Osteoblast (primary cell): Measurements from ENCODE around the gene GMEB1. TPM values are rescaled to one million over a fixed set of nuclear protein-coding genes. Genes with fewer than 3 reads are reported as not detected.

Experiments
- DNase-seq: peaks from one replicate; pipeline ENCODE4 v3.0.0; 2011; ENCODE audit warnings: low spot score, mixed read lengths; ENCODE audit not compliant: insufficient read length; ENCODE audit errors: missing footprints
- H2AFZ ChIP-seq: 2 replicates; pipeline ENCODE4 v1.6.0; 2011; ENCODE audit warnings: mild to moderate bottlenecking, low read length
- H3K27ac ChIP-seq: 2 replicates; pipeline ENCODE4 v1.5.1; 2011; ENCODE audit warnings: mild to moderate bottlenecking, low read depth, low read length, moderate library complexity
- H3K27me3 ChIP-seq: 2 replicates; pipeline ENCODE4 v1.6.0; 2012; ENCODE audit warnings: mild to moderate bottlenecking, control low read depth, inconsistent platforms, low read length, moderate library complexity; ENCODE audit not compliant: insufficient read depth
- H3K36me3 ChIP-seq: 2 replicates; pipeline ENCODE4 v1.5.1; 2011; ENCODE audit warnings: mild to moderate bottlenecking, low read length, control low read depth, moderate library complexity; ENCODE audit not compliant: insufficient read depth
- H3K4me1 ChIP-seq: 2 replicates; pipeline ENCODE4 v1.5.1; 2011; ENCODE audit warnings: mild to moderate bottlenecking, low read length, control low read depth, moderate library complexity; ENCODE audit not compliant: insufficient read depth
- H3K4me2 ChIP-seq: 2 replicates; pipeline ENCODE4 v1.6.0; 2011; ENCODE audit warnings: mild to moderate bottlenecking, low read length; ENCODE audit not compliant: insufficient read depth
- H3K4me3 ChIP-seq: fragments of 200-600 bp; sonication (generic); 3 replicates; pipeline ENCODE4 v1.5.1; 2012; ENCODE audit warnings: mild to moderate bottlenecking, low read length, inconsistent platforms; ENCODE audit not compliant: insufficient read depth
- H3K79me2 ChIP-seq: 2 replicates; pipeline ENCODE4 v1.6.0; 2012; ENCODE audit warnings: mild to moderate bottlenecking, low read length, control low read depth, inconsistent platforms; ENCODE audit not compliant: insufficient read depth
- H3K9me3 ChIP-seq: 2 replicates; pipeline ENCODE4 v1.5.1; 2011; ENCODE audit warnings: low read depth, low read length, control low read depth
- H4K20me1 ChIP-seq: 2 replicates; pipeline ENCODE4 v1.6.0; 2012; ENCODE audit warnings: mild to moderate bottlenecking, low read length, control low read depth; ENCODE audit not compliant: insufficient read depth
- total RNA-seq: library from RNA; depleted of rRNA; stranded (reverse); fragments of >200 nt; gene quantifications from 2 replicates; pipeline ENCODE4 v1.2.3, GENCODE V29; 2012
- TF ChIP-seq, protein P1 (sequence below): IDR thresholded peaks from 2 replicates; pipeline ENCODE4 v1.5.1; 2011; ENCODE audit warnings: mild to moderate bottlenecking, low read depth, low read length, moderate library complexity; ENCODE audit errors: extremely low read depth

The GMEB1 gene
- total RNA-seq, 1 donor: 11.9 TPM

DNA sequence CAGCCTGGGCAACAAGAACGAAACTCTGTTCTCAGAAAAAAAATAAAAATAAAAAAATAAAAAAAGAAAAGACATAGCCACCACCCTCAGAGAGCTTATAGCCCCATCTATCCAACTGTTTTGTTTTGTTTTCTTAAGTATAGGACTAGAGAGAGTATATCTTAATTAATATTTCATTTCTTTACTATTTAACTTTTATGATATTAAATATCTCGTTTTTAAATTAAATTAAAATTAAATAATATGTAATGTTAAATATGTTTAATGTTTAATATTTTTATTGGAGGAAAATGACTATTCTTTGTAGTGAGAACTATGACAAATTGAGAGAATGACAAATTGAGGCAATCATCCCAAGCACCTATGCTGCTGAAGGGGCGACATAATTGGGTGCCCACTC lies 35.0 kb downstream of the GMEB1 start:
- H2AFZ ChIP-seq: no peak overlapping the region
- TF ChIP-seq, protein P1, sequence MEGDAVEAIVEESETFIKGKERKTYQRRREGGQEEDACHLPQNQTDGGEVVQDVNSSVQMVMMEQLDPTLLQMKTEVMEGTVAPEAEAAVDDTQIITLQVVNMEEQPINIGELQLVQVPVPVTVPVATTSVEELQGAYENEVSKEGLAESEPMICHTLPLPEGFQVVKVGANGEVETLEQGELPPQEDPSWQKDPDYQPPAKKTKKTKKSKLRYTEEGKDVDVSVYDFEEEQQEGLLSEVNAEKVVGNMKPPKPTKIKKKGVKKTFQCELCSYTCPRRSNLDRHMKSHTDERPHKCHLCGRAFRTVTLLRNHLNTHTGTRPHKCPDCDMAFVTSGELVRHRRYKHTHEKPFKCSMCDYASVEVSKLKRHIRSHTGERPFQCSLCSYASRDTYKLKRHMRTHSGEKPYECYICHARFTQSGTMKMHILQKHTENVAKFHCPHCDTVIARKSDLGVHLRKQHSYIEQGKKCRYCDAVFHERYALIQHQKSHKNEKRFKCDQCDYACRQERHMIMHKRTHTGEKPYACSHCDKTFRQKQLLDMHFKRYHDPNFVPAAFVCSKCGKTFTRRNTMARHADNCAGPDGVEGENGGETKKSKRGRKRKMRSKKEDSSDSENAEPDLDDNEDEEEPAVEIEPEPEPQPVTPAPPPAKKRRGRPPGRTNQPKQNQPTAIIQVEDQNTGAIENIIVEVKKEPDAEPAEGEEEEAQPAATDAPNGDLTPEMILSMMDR: no peak
- no peaks in the 10 kb centered on the region for H3K79me2 ChIP-seq
- H4K20me1 ChIP-seq: no peaks in the 10 kb centered on the region
- no peak for DNase-seq
- H3K9me3 ChIP-seq: no peaks in the 10 kb centered on the region
- H3K4me2 ChIP-seq: no peak overlapping the region
- no peak overlapping the region for H3K27ac ChIP-seq
- H3K27me3 ChIP-seq: no peaks in the 10 kb centered on the region
- peaks cover 23% of the 10 kb centered on the region for H3K36me3 ChIP-seq
- no peak overlapping the region for H3K4me3 ChIP-seq
- H3K4me1 ChIP-seq: no peaks in the 10 kb centered on the region

DNA sequence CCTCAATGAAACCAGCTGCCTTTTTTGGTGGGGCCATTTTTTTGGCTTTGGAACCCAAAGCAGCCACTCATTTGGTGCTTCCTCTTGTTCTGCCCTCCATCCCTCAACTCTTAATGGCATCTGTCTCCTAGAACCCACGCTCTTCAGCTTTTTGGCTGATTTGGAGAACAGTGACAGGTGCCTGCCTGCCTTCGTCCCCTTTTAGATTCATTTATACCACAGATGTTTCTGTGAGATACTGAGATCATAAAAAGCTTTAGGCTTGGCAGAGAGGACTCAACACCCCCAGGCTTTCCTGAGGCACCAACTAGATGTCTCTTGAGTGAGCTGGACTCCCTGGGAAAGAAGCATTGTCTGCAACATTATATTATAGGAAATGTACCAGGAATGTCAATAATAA lies 47.8 kb downstream of the GMEB1 start:
- Histone ChIP-seq H3K36me3 (peaks cover 17% of the 10 kb centered on the region), H3K9me3 (no peaks in the 10 kb centered on the region), H3K4me2 (no peak overlapping the region), H3K4me1 (peaks cover 7% of the 10 kb centered on the region), H3K4me3 (no peak overlapping the region), H3K27ac (no peak overlapping the region), H3K79me2 (no peaks in the 10 kb centered on the region), H3K27me3 (no peaks in the 10 kb centered on the region), H4K20me1 (no peaks in the 10 kb centered on the region), H2AFZ (no peak overlapping the region)
- no peak for DNase-seq
- TF ChIP-seq, protein P1: no peak

DNA sequence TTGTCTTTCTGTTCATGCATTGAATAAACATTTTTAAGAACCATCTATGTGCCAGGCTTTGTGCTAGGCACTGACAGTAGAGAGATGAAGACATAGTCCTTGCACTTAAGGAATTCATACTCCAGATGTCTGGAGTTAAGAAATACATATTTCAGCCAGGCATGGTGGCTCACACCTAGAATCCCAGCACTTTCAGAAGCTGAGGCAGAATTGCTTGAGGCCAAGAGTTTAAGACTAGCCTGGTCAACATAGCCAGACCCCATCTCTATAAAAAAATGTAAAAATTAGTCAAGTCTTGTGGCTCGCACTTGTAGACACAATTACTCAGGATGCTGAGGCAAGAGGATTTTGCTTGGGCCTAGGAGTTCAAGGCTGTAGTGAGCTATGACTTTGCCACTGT lies 49.6 kb downstream of the GMEB1 start:
- TF ChIP-seq, protein P1: no peak
- H3K36me3 ChIP-seq: peaks cover 12% of the 10 kb centered on the region
- DNase-seq: no peak

DNA sequence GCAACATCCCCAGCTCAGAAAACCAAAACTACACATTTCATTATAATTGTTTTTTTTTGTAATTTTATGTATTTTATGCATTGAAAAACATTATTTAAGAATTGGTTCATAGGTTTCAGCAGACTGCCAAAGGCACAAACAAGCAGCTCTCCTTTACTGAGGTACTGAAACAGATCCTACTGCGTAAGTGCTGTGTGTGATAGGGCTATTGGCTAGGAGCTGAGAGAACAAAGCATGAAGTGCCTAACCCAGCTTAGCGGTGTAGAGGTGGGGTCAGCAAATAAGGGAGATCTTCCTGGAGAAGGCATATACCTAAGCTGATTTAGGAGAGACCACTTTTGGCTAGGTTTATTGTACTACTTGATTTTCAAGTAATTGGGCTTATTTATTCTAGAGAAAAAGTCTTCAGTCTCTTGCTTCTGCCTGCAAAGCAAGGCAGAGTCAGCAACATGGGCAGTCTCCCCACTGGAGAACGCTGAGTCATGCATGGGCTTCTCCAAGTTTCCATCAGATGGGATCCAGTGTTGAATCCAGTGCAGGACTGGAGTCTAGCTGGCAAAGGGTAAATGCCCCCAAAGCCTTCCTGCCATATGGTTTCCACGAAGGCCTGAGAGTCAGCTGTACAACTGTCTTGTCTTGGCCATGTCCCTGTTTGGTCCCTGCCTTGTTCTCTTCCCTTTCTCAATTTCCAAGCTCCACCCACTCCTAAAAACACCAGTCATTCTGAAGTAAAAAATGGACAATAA lies 50.2 kb downstream of the GMEB1 start:
- DNase-seq: peak; percentile 46
- Histone ChIP-seq H3K9me3 (no peaks in the 10 kb centered on the region), H3K4me1 (peaks cover 7% of the 10 kb centered on the region), H3K79me2 (no peaks in the 10 kb centered on the region), H4K20me1 (no peaks in the 10 kb centered on the region), H2AFZ (peak overlapping the region; percentile 39), H3K4me2 (no peak overlapping the region), H3K27me3 (no peaks in the 10 kb centered on the region), H3K36me3 (peaks cover 12% of the 10 kb centered on the region), H3K4me3 (no peak overlapping the region), H3K27ac (no peak overlapping the region)
- TF ChIP-seq, protein P1: no peak

More for the DNA sequence above, 49.6 kb downstream of the GMEB1 start:
- Histone ChIP-seq H4K20me1 (no peaks in the 10 kb centered on the region), H2AFZ (no peak overlapping the region), H3K9me3 (no peaks in the 10 kb centered on the region), H3K4me3 (no peak overlapping the region), H3K79me2 (no peaks in the 10 kb centered on the region), H3K4me2 (no peak overlapping the region), H3K4me1 (peaks cover 7% of the 10 kb centered on the region), H3K27ac (no peak overlapping the region), H3K27me3 (no peaks in the 10 kb centered on the region)
